AG08396 (cell line): ENCODE measurements around the gene MARCHF2.
A peak's percentile ranks its signal among the peaks of the same experiment; 100 is the strongest.
"Not testable (repeated sequence)": the region's sequence is repeated elsewhere in the genome, so short reads cannot be mapped to it uniquely, and the experiment has no call there.

Experiments used
- DNase-seq: peaks from one replicate; pipeline ENCODE4 v3.0.0; 2012; ENCODE audit warnings: low spot score, mixed read lengths

MARCHF2 gene, protein sequence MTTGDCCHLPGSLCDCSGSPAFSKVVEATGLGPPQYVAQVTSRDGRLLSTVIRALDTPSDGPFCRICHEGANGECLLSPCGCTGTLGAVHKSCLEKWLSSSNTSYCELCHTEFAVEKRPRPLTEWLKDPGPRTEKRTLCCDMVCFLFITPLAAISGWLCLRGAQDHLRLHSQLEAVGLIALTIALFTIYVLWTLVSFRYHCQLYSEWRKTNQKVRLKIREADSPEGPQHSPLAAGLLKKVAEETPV

DNA sequence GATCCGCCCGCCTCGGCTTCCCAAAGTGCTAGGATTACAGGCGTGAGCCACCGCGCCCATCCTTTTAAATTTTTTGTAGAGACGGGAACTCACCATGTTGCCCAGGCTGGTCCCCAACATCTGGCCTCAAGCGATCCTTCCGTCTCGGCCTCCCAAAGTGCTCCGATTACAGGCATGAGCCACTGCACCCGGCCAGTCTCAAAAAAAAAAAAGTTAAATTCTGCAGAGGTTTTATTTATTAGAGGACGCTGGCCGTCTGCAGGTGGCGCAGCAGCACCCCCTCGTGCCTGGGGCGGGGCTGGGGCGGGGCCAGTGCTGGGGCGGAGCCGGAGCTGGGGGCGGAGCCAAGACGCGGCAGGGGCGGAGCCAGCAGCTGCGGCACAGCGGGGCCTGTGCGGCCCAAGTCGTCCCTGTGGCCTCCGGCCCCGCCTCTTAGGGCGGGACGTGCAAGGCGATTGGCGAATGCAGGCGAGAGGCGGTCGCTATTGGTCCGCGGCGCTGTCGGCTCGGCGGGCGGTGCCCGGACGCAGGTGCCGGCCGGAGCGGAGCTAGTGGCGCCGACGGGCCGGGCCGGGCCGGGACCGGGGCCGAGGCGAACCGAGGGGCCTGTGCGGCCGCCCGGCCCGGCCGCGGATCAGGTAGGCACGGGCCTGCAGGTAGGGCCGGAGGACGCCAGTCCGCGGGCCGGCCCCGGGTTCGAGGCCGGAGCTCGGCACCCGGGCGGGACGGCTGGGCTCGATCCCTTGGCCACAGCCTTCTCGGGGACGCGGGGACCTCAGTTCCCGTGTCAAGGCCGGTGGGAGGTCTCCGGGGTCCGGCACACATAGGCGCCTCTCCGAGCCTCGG lies at the start of gene MARCHF2:
Gene MARCHF2, plus strand, starts transcription at position 523 of the 846 bp plus-strand sequence. CDS start 8,536 bp downstream, outside the sequence.
- peak; percentile 100 for DNase-seq

DNA sequence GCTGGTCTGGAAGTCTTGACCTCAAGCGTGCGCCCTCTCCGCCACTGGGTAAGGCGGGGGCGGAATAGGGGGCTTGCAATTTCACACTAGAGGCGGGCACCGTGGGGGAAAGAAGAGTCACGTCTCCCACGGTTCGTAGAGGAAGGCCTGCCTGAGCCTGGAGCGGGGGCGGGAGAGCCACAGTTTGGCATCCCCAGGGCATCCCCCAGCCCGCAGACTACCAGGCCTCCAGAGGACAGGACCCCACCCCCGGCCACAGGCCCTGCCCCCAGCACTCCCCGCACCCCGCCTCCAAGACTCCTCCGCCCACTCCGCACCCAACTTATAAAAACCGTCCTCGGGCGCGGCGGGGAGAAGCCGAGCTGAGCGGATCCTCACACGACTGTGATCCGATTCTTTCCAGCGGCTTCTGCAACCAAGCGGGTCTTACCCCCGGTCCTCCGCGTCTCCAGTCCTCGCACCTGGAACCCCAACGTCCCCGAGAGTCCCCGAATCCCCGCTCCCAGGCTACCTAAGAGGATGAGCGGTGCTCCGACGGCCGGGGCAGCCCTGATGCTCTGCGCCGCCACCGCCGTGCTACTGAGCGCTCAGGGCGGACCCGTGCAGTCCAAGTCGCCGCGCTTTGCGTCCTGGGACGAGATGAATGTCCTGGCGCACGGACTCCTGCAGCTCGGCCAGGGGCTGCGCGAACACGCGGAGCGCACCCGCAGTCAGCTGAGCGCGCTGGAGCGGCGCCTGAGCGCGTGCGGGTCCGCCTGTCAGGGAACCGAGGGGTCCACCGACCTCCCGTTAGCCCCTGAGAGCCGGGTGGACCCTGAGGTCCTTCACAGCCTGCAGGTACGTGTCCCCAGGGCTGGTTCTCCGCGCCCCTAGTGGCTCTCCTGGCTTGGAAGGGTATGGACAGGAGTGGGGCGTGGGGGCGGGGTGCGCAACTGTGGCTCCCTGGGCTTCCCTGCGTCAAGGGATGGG lies 49.0 kb upstream of the MARCHF2 start, which contains the start of gene ANGPTL4:
Gene ANGPTL4, plus strand, starts transcription at position 353 of the 969 bp plus-strand sequence. Its CDS starts 167 bp downstream, at position 520.
- DNase-seq, result peak; percentile 85

DNA sequence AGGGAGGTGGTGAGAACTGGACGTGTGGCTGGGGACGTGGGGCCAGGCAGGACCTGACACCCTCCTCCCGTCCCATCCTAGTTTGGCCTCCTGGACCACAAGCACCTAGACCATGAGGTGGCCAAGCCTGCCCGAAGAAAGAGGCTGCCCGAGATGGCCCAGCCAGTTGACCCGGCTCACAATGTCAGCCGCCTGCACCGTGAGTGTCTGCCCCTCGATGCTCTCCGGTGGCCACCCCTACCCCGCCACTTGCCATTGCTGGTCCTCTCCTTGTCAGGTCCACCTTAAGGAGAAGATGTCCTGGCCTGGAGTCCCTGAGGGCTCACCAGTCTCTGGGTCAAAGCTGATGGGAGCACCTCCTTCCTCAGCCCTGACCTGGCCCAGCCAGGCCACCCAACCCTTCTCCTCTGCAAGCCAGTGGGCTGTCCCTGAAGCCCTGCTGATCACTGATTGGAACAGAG lies 47.0 kb upstream of the MARCHF2 start:
- no peak for DNase-seq

DNA sequence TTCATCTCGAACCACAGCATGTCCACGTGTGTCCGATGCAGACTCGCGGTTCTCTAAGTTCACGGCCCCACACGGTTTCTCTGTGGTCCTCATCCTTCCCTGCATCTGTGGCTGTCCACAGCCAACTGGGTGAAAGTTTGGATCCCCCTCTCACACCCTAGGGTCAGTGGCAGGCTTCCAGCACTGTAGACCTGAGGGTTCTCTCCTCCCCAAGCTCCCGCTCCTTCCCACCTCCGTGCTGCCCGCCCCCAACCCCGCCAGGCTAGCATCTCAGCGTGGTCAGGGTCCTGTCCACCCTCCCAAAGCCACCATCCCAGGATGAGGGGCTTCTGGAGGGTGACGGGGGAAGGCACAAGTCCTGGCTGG lies 46.2 kb upstream of the MARCHF2 start:
- DNase-seq, result no peak

DNA sequence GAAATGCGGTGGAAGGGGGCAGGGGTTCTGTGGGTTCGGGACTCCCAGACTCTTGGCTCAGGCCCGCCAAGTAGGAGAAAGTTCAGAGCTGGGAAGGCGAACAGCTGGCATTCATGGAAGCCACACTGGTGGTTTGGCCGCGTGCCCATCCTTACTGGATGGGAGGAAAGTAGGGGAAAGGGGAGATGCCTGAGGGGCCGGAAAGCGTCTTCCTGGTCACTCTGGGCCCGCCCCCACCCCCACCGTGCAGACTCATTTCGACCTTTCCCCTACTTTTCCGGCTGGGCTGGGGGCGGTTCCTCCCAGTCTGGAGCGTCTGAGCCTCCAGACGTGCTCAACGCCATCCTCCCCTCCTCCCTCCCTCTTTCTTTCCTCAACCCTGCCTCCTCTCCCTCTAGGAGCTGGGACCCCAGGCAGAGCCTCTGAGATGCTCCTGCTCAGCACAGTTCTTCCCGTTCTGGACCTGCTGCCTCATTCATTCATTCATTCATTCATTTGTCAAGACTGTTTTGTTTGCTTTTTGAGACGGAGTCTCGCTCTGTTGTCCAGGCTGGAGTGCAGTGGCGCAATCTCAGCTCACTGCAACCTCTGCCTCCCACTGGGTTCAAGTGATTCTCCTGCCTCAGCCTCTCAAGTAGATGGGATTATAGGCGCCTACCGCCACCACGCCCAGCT lies 45.6 kb upstream of the MARCHF2 start:
- DNase-seq, result peak; percentile 92

DNA sequence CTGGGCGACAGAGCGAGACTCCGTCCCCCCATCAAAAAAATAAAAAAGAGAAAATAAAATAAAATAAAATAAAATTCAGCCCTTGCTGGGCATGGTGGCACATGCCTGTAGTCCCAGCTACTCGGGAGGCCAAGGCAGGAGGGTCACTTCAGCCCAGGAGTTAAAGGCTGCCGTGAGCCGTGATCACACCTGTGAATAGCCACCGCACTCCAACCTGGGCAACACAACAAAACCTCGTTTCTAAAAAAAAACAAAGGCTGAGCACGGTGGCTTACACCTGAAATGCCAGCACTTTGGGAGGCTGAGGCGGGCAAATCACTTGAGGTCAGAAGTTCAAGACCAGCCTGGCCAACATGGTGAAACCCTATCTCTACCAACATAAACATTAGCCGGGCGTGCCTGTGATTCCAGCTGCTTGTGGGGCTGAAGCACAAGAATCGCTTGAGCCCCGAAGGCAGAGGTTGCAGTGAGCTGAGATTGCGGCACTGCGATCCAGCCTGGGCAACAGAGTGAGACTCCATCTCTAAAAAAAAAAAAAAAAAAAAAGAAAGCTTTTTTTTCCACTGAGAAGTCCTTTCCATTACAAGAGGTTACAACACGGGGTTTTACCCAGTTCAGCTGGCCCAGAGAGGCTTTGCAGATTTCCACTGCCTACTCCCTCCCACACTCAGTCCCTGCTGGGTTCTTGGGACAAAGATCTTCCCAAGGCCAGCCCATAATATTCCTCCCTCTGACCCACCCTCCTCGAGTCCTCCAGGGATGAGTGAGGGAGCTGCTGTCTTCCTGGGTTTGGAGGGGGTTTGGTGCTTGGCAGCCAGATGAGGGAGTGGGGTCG lies 42.7 kb upstream of the MARCHF2 start:
- DNase-seq, result no peak

DNA sequence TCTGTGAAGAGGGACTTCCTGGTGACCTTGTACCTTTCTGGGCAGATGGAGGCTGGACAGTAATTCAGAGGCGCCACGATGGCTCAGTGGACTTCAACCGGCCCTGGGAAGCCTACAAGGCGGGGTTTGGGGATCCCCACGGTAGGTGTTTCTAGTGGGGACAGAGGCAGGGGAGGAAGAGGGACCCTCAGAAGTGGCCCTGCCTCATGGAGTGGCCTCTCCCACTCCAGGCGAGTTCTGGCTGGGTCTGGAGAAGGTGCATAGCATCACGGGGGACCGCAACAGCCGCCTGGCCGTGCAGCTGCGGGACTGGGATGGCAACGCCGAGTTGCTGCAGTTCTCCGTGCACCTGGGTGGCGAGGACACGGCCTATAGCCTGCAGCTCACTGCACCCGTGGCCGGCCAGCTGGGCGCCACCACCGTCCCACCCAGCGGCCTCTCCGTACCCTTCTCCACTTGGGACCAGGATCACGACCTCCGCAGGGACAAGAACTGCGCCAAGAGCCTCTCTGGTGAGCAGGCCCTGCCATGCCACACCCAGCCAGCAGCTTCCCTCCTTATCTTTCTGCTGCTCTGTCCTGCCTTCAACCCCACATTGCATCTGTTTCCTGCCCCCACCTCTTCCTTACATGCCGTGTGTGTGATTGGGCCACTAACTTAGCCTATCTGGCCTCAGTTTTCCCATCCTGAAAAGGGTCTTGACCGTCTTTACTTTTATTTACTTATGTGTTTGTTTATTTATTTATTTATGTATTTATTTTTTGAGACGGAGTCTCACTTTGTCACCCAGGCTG lies 41.9 kb upstream of the MARCHF2 start:
- DNase-seq, result no peak

DNA sequence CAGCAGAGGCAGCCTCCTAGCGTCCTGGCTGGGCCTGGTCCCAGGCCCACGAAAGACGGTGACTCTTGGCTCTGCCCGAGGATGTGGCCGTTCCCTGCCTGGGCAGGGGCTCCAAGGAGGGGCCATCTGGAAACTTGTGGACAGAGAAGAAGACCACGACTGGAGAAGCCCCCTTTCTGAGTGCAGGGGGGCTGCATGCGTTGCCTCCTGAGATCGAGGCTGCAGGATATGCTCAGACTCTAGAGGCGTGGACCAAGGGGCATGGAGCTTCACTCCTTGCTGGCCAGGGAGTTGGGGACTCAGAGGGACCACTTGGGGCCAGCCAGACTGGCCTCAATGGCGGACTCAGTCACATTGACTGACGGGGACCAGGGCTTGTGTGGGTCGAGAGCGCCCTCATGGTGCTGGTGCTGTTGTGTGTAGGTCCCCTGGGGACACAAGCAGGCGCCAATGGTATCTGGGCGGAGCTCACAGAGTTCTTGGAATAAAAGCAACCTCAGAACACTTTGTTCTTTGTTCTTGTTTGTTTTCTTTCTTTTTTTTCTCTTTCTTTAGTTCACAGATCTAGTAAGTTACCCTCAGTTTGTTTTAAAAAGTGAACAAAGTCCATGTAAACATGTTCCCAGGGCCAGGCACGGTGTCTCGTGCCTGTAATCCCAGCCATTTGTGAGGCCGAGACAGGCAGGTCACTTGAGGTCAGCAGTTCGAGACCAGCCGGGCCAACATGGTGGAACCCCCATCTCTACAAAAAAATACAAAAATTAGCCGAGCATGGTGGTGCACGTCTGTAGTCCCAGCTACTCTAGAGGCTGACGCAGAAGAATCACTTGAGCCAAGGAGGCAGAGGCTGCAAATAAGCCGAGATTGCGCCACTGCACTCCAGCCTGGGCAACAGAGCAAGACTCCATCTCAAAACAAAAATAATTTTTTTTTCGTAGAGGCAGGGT lies 39.0 kb upstream of the MARCHF2 start:
- DNase-seq, result no peak

DNA sequence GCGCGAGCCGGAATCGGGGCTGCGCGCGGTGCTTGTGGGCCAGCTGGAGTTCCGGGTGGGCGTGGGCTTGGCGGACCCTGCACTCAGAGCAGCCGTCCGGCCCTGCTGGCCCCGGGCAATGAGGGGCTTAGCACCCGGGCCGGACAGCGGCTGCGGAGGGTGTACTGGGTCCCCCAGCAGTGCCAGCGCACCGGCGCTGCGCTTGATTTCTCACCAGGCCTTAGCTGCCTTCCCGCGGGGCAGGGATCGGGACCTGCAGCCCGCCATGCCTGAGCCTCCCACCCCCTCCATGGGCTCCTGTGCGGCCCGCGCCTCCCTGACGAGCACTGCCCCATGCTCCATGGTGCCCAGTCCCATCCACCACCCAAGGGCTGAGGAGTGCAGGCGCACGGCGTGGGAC lies 37.3 kb upstream of the MARCHF2 start:
- not testable (repeated sequence) for DNase-seq

DNA sequence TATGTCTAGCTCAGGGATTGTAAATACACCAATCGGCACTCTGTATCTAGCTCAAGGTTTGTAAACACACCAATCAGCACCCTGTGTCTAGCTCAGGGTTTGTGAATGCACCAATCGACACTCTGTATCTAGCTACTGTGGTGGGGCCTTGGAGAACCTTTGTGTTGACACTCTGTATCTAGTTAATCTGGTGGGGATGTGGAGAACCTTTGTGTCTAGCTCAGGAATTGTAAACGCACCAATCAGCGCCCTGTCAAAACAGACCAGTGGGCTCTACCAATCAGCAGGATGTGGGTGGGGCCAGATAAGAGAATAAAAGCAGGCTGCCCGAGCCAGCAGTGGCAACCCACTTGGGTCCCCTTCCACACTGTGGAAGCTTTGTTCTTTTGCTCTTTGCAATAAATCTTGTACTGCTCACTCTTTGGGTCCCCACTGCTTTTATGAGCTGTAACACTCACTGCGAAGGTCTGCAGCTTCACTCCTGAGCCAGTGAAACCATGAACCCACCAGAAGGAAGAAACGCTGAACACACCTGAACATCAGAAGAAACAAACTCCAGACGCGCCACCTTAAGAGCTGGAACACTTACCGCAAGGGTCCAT lies 36.6 kb upstream of the MARCHF2 start:
- DNase-seq, result not testable (repeated sequence)

DNA sequence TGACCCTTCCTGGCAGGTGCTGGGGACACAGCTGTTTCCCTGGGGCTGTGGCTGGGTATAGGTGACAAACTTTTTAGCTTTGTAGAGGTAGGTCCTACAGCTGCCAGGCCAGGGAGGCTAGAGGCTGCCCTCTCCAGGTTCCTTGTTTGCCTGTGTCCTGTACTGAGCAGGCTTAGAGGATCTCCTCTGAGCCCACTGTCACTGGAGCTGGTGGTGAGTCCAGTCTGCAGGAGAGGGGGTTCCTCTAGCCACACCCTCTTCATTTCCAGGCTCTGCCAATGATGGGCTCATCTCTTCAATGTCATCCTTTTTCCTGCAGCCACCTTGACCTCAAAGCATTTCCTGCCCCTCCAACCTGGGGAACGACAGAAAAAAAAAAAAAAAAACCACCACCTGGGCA lies 35.5 kb upstream of the MARCHF2 start:
- no peak for DNase-seq

DNA sequence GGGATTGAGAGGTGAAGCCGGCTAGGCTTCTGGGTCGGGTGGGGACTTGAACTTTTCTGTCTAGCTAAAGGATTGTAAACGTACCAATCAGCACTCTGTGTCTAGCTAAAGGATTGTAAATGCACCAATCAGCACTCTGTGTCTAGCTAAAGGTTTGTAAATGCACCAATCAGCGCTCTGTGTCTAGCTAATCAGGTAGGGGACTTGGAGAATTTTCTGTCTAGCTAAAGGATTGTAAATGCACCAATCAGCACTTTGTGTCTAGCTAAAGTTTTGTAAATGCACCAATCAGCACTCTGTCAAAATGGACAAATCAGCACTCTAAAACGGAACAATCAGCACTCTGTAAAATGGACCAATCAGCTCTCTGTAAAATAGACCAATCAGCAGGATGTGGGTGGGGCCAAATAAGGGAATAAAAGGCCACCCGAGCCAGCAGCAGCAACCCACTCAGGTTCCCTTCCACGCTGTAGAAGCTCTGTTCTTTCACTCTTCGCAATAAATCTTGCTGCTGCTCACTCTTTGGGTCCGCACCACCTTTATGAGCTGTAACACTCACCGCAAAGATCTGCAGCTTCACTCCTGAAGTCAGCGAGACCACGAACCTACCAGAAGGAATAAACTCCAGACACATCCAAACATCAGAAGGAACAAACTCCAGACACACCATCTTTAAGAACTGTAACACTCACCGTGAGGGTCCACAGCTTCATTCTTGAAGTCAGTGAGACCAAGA lies 33.8 kb upstream of the MARCHF2 start:
- not testable (repeated sequence) for DNase-seq

DNA sequence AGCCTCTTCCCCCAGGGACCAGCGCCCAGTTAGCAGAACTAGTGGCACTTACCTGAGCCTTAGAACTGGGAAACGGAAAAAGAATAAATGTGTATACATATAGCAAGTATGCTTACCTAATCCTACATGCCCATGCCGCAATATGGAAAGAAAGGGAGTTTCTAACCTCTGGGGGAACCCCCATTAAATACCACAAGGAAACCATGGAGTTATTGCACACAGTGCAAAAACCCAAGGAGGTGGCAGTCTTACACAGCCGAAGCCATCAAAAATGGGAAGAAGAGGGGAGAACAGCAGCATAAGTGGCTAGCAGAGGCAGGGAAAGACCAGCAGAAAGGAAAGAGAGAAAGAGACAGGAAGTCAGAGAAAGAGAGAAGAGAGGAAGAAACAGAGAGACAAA lies 28.5 kb upstream of the MARCHF2 start:
- not testable (repeated sequence) for DNase-seq

DNA sequence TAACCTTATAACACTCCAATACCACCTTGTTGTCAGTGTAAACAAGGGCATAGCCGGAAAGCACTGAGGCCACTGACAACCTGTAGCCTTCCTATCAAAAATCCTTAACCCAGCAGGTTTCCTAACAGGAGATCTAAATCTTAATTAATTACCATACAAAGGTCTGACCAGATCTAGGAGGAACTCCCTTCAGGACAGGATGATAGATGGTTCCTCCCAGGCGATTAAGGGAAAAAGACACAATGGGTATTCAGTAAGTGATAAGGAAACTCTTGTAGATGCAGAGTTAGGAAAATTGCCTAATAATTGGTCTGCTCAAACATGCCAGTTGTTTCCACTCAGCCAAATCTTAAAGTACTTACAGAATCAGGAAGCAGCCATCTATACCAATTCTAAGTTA lies 28.0 kb upstream of the MARCHF2 start:
- not testable (repeated sequence) for DNase-seq

DNA sequence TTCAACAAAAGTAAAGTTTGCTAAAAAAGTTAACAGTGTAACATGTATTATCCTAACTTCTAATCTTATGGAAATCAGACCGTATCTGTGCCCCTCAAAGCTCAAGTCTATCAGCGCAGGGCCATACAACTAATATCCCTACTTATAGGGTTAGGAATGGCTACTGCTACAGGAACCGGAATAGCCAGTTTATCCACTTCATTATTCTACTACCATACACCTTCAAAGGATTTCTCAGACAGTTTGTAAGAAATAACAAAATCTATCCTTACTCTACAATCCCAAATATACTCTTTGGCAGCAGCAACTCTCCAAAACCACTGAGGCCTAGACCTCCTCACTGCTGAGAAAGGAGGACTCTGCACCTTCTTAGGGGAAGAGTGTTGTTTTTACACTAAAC lies 27.5 kb upstream of the MARCHF2 start:
- DNase-seq, result not testable (repeated sequence)

DNA sequence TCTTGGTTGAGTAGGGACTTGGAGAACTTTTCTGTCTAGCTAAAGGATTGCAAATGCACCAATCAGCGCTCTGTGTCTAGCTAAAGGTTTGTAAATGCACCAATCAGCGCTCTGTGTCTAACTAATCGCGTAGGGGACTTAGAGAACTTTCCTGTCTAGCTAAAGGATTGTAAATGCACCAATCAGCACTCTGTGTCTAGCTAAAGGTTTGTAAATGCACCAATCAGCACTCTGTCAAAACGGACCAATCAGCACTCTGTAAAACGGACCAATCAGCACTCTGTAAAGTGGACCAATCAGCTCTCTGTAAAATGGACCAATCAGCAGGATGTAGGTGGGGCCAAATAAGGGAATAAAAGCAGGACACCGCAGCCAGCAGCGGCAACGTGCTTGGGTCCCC lies 26.7 kb upstream of the MARCHF2 start:
- DNase-seq, result not testable (repeated sequence)

DNA sequence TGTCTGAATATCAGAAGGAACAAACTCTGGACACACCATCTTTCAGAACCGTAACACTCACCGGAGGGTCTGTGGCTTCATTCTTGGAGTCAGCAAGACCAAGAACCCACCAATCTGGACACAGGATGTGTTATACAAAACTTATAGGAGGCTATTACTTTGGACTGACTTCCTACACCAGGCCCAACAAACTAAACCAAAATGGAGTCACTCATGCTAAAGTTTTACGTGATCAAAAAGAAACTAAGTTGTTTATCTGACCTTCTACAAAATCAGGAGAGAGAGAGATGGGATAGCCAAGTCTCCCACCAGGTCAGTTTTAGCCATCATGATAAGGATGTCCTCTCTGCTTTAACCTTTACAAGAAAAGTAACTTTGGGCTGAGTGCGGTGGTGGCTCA lies 26.1 kb upstream of the MARCHF2 start:
- no peak for DNase-seq
